Measurements from ENCODE around the gene ITGA8. TPM values are rescaled to one million over a fixed set of nuclear protein-coding genes. Genes with fewer than 3 reads are reported as not detected.

The ITGA8 gene
- polyA plus RNA-seq, 1 experiment, result 0.25 TPM

DNA sequence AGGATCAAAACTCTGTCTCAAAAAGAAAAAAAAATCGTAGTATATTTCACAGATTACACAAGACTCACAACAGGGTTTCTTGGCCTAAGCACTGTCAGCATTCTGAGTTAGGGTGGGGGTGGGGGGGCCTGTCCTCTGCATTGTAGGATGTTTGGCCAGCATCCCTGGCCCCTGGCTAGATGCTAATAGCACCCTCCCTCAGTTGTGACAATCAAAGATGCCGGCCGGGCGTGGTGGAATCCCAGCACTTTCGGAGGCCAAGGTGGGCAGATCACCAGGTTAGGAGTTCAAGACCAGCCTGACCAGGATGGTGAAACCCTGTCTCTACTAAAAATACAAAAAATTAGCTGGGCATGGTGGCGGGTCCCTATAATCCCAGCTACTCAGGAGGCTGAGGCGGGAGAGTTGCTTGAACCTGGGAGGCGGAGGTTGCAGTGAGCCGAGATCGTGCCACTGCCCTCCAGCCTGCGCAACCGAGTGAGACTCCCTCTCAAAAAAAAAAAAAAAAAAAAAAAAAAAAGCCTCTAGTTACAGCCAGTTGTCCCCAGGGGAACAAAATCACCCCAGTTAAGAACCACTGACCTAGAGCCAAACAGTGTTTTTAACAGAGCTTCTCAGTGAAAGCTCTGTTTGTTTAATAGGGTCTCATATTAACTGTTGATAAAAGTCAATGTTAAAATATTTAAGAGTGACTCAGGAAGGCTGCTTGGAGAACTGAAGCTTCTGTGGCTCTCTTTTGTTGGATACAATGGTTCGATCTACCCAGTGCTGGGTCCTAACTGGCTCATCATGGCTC lies 187.6 kb downstream of the ITGA8 start:
- no peaks in the 10 kb centered on the region for H3K27me3 ChIP-seq (ENCODE audit: control insufficient read depth, insufficient read depth, low read length)
- TF ChIP-seq, protein P1, sequence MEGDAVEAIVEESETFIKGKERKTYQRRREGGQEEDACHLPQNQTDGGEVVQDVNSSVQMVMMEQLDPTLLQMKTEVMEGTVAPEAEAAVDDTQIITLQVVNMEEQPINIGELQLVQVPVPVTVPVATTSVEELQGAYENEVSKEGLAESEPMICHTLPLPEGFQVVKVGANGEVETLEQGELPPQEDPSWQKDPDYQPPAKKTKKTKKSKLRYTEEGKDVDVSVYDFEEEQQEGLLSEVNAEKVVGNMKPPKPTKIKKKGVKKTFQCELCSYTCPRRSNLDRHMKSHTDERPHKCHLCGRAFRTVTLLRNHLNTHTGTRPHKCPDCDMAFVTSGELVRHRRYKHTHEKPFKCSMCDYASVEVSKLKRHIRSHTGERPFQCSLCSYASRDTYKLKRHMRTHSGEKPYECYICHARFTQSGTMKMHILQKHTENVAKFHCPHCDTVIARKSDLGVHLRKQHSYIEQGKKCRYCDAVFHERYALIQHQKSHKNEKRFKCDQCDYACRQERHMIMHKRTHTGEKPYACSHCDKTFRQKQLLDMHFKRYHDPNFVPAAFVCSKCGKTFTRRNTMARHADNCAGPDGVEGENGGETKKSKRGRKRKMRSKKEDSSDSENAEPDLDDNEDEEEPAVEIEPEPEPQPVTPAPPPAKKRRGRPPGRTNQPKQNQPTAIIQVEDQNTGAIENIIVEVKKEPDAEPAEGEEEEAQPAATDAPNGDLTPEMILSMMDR (IDR thresholded peaks at IDR 0.05; ENCODE audit: low read depth, low read length), result no peak
- DNase-seq (ENCODE audit: low read depth, low spot score), result no peak
- CTCF ChIA-PET, result no interaction called here
- H3K9me3 ChIP-seq (ENCODE audit: control insufficient read depth, insufficient read depth, low read length), result peaks cover 6% of the 10 kb centered on the region; the same call in 1 of the 2 replicates
- H3K27ac ChIP-seq (ENCODE audit: low read depth, low read length), result no peak overlapping the region
- no peak overlapping the region for H3K4me3 ChIP-seq (ENCODE audit: low read depth, low read length)
- POLR2A ChIA-PET, result interaction anchor here (0.6 kb wide), 1 partner anchor 10 kb away, joined by 3 read pairs; no protein-coding TSS in a partner anchor

DNA sequence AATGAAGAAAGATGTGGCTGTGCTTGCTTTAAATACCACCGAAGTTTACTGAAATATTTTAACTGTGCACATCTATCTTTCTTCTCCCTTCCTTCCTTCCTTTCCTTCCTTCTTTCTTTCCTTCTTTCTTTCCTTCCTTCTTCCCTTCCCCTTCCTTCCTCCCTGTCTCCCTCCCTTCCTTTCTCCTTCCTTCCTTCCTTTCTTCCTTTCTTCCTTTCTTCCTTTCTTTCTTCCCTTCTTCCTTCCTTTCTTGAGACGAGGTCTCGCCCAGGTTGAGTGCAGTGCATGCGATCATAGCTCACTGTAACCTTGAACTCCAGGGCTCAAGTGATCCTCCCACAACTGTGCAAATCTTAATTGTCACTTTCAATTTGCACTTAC lies 190.9 kb downstream of the ITGA8 start:
- no peaks in the 10 kb centered on the region for H3K9me3 ChIP-seq (ENCODE audit: control insufficient read depth, insufficient read depth, low read length)
- H3K27me3 ChIP-seq (ENCODE audit: control insufficient read depth, insufficient read depth, low read length), result no peaks in the 10 kb centered on the region
- TF ChIP-seq, protein P1 (IDR thresholded peaks at IDR 0.05; ENCODE audit: low read depth, low read length), result no peak
- ChIA-PET CTCF (no interaction called here), POLR2A (no interaction called here)
- no peak overlapping the region for H3K4me3 ChIP-seq (ENCODE audit: low read depth, low read length)
- DNase-seq (ENCODE audit: low read depth, low spot score), result no peak
- no peak overlapping the region for H3K27ac ChIP-seq (ENCODE audit: low read depth, low read length)

DNA sequence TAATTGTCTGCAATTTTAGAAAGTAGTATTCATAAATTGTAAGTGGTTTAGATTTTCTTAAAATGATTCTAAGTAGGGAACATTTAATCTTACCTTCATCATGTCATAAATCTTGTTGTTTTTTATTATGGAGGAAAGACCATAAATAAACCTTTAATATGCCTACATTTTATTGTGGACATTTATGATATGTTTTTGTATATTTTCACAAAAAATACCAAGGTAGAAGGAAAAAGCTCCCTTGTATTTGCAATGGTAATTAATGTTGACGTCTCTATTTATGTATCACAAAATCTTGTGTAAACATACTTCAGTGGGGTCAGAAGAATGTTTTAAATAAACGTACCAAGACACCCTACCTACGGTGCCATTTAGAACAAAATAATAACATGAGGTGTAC lies 193.0 kb downstream of the ITGA8 start:
- ChIA-PET CTCF (no interaction called here), POLR2A (no interaction called here)
- TF ChIP-seq, protein P1 (IDR thresholded peaks at IDR 0.05; ENCODE audit: low read depth, low read length), result no peak
- Histone ChIP-seq H3K4me3 (ENCODE audit: low read depth, low read length) (no peak overlapping the region), H3K9me3 (ENCODE audit: control insufficient read depth, insufficient read depth, low read length) (no peaks in the 10 kb centered on the region), H3K27me3 (ENCODE audit: control insufficient read depth, insufficient read depth, low read length) (no peaks in the 10 kb centered on the region), H3K27ac (ENCODE audit: low read depth, low read length) (no peak overlapping the region)
- no peak for DNase-seq (ENCODE audit: low read depth, low spot score)

DNA sequence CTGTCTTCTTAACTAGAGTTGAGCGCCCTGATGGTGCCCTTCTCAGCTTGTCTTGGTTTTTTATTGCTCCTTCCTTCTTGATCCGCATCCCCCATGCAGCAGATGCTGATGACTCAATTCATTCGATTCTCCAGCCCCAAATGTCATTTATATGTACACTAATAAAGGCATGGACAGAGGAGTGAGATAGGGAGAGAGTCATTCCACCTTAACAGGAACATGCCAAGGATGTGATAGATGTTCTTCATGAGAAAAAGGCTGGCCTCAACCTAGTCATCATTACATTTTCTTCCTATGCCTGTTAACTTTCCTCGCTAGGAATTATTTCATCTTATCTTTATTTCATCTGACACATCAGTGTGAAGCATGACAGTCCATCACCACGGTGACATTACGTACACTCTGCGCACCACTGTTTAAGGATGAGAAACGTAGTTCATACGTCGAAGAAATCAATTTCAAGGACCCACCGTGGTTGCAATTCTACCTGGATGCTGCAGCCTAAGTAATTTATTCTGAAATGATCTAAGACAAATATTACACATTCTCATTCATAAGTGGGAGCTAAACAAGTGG lies 198.3 kb downstream of the ITGA8 start:
- POLR2A ChIA-PET, result no interaction called here
- H3K27me3 ChIP-seq (ENCODE audit: control insufficient read depth, insufficient read depth, low read length), result no peaks in the 10 kb centered on the region
- DNase-seq (ENCODE audit: low read depth, low spot score), result no peak
- H3K27ac ChIP-seq (ENCODE audit: low read depth, low read length), result no peak overlapping the region
- no peaks in the 10 kb centered on the region for H3K9me3 ChIP-seq (ENCODE audit: control insufficient read depth, insufficient read depth, low read length)
- TF ChIP-seq, protein P1 (IDR thresholded peaks at IDR 0.05; ENCODE audit: low read depth, low read length), result no peak
- H3K4me3 ChIP-seq (ENCODE audit: low read depth, low read length), result no peak overlapping the region
- CTCF ChIA-PET, result no interaction called here

DNA sequence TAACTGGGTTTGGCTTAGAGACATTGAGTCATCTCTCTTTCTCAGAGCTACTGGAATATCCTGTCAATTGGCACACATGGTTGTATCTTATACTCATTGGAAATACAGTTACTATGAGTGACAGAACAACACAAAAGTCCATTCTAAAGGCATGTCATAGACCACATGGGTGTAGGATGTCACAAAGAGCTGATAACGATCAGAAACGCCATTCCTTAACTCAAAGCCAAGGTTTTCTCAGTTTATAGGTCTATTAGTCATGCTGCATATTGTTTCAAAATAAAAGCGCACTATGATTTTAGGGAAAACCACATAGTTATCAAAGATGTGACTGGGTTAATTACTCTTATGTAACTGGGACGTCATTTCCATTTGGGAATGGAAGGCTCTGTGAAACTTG lies 201.5 kb downstream of the ITGA8 start:
- no peak for DNase-seq (ENCODE audit: low read depth, low spot score)
- ChIA-PET POLR2A (no interaction called here), CTCF (no interaction called here)
- no peaks in the 10 kb centered on the region for H3K27me3 ChIP-seq (ENCODE audit: control insufficient read depth, insufficient read depth, low read length)
- H3K4me3 ChIP-seq (ENCODE audit: low read depth, low read length), result no peak overlapping the region
- TF ChIP-seq, protein P1 (IDR thresholded peaks at IDR 0.05; ENCODE audit: low read depth, low read length), result no peak
- no peaks in the 10 kb centered on the region for H3K9me3 ChIP-seq (ENCODE audit: control insufficient read depth, insufficient read depth, low read length)
- H3K27ac ChIP-seq (ENCODE audit: low read depth, low read length), result no peak overlapping the region

All from AG04450 (cell line).